ENCODE measurements around the gene CENPA.
"Not testable (repeated sequence)": the region's sequence is repeated elsewhere in the genome, so short reads cannot be mapped to it uniquely, and the experiment has no call there.

The CENPA gene

DNA sequence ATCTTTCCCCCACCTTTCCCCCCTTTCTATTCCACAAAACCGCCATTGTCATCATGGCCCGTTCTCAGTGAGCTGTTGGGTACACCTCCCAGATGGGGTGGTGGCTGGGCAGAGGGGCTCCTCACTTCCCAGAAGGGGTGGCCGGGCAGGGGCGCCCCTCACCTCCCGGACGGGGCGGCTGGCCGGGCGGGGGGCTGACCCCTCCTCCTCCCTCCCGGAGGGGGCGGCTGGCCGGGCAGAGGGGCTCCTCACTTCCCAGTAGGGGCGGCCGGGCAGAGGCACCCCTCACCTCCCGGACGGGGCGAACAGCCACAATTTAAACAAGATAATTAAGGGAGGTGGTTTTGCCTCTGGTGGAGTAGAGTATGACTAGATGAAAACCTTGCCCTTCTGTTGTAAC lies 9.3 kb downstream of the CENPA start:
- DNase-seq, result not testable (repeated sequence)

- no peak for DNase-seq
Measured at GRCh38 chr2:26801328-26801727, 15.5 kb downstream of the CENPA start.

- DNase-seq, result no peak
Measured at GRCh38 chr2:26801796-26802195, 15.9 kb downstream of the CENPA start.

DNA sequence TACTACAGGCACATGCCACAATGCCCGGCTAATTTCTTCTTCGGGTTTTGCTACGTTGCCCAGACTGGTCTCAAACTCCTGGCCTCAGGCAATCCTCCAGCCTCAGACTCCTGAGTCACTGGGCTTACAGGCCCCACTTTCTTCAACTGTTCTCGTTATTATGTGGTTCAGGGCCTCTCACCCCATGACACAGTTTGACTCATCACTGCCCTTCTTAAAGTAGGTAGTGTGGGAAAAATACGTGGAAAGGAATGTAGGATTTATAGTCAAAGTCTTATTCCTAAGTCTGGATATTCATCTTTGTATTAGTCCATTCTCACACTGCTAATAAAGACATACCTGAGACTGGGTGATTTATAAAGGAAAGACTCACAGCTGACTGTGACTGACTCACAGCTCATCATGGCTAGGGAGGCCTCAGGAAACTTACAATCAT lies 19.4 kb downstream of the CENPA start:
- no peak for DNase-seq

GRCh38 chr2:26807788-26808460 lies 22.1 kb downstream of the CENPA start:
- DNase-seq, result no peak

DNA sequence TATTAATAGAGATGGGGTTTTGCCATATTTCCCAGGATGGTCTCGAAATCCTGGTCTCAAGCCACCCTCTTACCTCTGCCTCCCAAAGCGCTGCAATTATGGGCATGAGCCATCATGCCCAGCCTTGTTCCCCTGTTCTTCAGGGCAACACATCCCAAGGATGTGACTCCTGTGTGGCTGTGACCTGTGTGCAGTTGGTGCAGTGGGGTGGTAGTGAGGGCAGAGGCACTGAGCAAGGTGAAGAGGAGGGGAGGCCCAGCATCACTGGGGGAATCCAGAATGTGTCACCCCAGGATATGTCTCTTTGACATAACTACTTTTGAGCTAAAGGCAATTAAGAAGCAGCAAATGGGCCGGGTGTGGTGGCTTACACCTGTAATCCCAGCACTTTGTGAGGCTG lies 23.4 kb downstream of the CENPA start:
- no peak for DNase-seq

- DNase-seq, result no peak
Measured at GRCh38 chr2:26809876-26810577, 24.2 kb downstream of the CENPA start.

DNA sequence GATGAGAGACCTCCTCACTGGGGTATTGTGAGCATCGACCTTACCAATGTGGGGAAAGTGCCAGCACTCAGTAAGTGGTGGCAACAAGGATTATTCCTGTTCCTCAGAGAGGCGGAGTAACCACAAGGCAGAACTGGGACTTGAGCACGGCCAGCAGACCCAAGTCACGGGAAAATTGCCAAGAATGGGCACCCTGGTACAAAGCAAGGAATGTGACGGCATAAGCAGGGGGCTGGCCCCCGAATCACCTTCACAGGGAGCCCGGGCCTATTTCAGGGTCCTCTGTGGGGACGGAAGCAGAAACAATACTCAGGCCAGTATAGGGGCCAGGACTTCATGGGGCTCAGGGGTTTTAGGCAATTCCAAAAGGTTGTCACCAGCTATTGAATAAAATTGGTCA lies 25.4 kb downstream of the CENPA start:
- DNase-seq, result no peak

DNA sequence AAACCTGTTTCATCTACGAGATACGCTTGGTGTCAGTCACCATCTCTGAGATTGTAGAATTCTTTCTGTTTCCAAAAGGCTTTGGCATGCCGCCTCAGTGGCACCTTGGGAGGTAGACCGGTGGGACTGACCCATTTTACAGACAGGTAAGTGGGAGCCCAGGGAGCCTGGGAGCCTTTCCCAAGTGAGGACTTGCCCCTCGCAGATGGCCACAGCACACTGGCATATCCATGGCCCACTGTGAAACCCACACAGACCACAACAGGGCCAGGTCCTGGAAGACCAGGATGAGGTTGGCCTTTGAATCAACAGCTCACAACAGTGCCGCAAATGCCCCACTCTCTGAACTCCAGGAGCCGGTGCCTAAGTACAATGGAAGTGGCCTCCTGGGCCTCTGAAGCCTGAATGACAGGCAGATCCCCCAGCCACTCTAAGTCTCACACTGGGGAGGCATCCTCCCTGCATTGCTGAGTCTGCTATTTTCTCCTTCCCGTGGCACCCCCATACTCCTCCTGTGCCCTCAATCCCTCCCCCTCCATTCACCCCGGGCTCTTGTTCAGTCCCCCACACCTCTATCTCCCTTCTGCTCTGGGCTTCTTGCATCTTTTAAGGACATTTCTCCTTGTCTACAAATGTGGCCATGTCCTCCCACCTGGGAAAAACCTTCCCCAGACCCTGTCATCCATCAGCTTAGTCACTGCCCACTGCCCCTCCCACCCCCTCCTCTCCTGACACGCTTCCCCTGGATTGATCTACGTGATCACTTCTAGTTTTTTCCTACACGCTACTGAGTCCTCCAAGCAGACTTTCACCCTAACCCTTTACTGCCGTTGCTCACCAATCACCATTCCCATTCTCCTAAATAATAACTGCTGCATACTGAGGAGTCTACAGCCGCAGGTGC lies 26.2 kb downstream of the CENPA start:
- DNase-seq, result no peak

DNA sequence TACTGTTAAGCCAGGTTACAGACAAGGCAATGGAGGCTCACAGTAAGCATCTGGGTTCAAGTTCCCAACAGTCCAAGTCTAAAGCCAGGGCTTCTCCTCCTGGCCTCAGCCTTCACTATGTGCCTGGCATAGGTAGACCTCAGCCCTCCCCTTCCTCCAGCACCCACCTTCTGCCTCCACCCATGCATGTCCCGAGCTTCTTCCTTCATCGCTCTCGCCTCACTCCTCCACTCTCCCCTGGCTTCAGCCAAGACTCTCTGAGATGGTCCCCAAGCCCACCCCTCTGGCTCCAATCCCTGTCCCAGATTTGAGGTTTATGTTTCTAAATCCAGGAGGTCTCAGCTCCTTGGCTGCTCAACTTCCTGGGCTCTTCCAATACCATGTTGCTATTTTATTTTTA lies 26.9 kb downstream of the CENPA start:
- no peak for DNase-seq

DNA sequence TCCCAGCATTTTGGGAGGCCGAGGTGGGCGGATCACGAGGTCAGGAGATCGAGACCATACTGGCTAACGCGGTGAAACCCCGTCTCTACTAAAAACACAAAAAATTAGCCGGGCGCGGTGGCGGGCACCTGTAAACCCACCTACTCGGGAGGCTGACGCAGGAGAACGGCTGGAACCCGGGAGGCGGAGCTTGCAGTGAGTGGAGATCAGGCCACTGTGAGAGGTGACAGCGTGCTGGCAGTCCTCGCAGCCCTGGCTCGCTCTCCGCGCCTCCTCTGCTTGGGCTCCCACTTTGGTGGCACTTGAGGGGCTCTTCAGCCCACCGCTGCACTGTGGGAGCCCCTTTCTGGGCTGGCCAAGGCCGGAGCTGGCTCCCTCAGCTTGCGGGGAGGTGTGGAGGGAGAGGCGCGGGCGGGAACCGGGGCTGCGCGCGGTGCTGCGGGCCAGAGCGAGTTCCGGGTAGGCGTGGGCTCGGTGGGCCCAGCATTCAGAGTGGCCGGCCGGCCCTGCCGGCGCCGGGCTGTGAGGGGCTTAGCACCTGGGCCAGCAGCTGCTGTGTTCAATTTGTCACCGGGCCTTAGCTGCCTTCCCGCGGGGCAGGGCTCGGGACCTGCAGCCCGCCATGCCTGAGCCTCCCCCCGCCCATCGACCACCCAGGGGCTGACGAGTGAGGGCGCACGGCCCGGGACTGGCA lies 28.4 kb downstream of the CENPA start:
- not testable (repeated sequence) for DNase-seq

GRCh38 chr2:26816893-26817292 lies 31.0 kb downstream of the CENPA start:
- no peak for DNase-seq

- no peak for DNase-seq
Measured at GRCh38 chr2:26818255-26818654, 32.4 kb downstream of the CENPA start.

DNA sequence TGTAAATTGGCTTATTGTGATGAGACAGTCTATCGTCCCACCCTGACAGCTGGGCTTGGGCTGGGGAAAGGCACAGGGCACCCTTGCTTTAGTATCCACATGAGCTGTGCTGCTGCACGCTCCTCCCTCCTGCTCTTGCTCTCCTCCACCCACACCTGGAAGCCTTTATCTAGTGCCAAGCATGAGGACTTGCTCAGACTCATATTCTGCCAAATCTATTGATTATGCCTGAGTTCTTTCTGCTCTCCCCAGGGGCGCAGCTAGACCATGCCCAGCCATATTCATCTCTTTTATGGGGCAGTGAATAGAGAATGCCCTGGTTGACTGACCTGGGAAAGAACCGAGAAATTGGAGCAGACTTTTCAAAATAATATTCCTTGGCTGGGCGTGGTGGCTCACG lies 33.1 kb downstream of the CENPA start:
- DNase-seq, result no peak

GRCh38 chr2:26820932-26821331 lies 35.1 kb downstream of the CENPA start:
- no peak for DNase-seq

- DNase-seq, result no peak
Measured at GRCh38 chr2:26822877-26823276, 37.0 kb downstream of the CENPA start.

DNA sequence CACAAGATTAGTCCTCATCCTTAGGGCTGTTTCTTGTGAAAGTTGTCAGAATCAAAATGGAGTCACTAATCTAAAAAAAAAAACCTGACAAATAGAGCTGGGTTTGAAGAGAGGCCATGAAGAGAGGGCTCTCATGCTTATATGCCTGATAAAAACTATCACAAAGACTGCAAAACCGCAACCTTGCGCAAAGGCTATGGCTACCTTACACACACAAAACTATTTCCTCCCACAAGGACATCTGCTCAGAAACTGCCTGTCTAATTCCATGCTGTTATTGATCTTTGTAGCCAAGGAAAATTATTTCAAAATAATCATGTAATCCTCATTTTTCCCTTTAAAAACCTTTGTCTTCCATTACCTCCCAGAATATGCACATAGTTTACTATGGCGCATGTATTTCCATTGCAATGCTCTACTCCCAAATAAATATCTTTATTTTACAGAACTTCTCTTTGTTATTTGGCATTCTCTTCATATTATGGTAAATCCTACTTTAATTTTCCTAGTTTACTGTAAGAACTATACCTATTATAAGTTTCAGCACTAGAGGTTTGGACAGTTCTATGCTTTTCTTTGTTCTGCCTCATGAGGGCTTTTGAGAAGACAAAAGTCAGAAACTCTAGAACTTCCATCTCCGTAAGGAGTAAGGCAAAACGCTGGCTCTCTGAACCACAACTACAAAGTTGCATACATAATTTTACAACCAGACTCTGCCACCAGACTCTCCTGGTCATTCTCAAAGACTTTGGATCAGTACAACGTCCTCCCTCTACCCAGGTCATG lies 52.5 kb downstream of the CENPA start:
- DNase-seq, result no peak

GRCh38 chr2:26840937-26841610 lies 55.2 kb downstream of the CENPA start:
- no peak for DNase-seq

- no peak for DNase-seq
Measured at GRCh38 chr2:26843041-26843440, 57.2 kb downstream of the CENPA start.

All from CD4-positive, alpha-beta T cell treated with Interleukin-4 for 4 hours (primary cell).